CD1c-positive myeloid dendritic cell (primary cell): ENCODE results near the gene LRRC28.

Experiments
- DNase-seq: peaks from one replicate; pipeline ENCODE4 v3.0.0-alpha.2; 2016; ENCODE audit errors: extremely low spot score

The LRRC28 gene

DNA sequence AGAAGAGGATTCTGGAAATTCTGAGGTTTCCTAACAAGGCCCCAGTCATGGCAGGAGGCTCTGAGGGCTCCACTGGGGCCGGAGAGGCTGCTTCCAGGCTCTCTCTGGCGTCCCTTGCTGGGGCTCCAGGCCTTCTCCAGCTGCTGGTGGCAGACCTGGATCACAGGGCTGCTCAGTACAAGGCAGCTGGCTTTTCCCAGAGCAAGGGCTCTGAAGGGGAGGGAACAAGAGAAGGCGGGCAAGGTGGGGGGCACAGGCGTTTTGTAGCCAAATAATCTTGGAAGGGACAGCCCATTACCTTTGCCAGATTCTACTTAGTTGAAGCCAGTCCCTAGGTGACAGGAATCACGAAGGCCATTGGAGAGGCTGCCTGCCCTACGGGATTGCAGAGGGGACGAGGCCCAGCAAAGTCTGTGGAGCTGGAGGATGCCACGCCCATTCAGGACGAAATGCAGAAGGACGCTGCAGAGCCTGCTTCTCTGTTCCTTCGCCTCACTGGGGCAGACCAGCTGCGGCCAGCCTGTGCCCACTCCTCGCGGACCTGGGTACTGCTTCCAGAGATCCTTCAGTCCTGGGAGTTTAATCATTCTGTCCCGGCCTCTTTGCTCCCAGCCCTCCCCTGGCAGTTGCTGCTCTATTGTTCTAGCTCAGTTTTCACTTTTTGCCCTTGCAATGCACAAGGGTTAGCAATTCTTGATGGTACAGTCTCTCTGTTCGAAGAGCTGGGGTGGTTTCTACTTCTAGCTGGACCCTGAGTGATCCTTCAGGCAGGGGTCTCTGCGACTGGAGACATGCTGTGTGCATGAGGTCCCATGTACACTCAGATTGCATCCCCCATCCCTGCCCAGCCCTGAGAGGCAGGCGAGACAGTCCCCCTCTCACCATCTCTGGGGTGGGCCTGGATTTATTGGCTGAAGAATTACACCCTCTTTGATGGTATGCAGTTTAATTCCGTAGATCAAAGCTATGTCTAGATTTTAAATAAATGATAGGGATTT lies 165.2 kb downstream of the LRRC28 start:
- peak; percentile 53 for DNase-seq

GRCh38 chr15:99421172-99421656 lies 169.9 kb downstream of the LRRC28 start:
- DNase-seq: no peak

DNA sequence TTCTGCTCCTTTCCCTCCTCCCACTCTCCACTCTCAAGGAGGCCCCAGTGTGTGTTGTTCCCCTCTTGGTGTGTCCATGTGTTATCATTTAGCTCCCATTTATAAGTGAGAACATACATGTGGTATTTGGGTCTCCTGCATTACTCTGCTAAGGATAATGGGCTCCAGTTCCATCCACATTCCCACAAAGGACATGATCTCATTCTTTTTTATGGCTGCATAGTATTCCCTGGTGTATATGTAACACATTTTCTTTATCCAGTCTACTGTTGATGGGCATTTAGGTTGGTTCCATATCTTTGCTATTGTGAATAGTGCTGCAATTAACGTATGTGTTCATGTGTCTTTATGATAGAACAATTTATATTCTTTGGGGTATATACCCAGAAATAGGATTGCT lies 170.5 kb downstream of the LRRC28 start:
- DNase-seq: no peak

DNA sequence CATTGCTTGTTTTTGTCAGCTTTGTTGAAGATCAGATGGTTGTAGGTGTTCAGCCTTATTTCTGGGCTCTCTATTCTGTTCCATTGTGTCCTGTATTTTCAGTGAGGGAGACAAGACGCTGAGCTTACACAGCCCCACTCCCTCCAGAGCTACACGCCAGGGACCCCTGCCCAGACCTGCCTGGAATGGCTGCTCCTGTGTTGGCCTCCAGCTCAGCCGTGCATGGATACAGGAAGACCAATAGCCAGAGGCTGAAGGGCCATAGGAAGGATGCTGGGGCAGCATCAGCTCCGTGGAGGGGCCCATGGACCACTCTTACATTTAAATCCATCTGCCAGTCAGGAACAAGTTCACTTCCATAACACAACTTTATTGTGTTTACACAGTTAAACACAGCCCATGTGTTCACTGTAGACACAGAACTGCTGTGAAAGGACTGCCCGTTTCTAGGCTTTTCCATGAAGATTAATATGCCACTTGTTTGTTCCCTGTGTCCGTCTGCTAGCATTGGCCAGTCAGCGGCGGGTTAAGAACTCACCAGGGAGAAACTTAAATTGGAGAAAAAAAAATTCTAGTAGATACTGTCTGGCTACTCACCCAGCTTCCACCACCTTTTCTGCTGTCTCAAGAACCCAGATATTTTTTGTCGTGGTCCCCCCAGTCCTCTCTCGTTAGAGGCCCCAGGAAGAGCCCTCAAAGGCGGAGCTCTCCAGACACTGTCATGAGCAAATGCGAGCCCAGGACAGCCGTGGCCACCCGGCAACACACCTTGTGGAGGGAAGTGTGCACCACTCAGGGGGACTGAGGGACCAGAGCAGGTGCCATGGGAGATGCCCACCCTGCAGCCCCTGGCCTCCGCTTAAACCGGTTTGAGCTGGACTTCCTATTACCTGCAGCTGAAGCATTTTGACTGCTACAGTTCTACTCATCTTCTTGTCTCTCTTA lies 172.2 kb downstream of the LRRC28 start:
- DNase-seq: no peak

DNA sequence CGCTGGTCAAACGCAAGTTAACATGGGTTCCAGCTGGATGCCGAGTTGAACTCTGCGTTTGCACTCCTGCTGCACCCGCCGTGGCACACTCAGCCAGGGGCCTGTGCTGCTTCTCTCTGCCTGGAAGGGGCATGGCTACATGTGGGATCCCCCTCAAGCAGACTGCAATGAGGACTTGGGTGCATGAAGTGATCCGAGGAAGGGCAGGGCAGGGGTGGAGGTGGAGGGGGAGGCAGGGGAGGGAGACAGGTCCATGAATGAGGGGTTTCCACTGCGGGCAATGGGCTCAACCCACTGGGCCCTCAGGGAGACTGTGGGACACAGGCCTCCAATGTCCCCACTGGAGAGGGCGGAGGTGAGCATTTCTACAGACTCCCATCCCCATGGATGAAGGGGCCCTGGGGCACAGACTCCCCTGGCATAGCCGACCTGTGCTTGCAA lies 172.9 kb downstream of the LRRC28 start:
- DNase-seq: no peak

DNA sequence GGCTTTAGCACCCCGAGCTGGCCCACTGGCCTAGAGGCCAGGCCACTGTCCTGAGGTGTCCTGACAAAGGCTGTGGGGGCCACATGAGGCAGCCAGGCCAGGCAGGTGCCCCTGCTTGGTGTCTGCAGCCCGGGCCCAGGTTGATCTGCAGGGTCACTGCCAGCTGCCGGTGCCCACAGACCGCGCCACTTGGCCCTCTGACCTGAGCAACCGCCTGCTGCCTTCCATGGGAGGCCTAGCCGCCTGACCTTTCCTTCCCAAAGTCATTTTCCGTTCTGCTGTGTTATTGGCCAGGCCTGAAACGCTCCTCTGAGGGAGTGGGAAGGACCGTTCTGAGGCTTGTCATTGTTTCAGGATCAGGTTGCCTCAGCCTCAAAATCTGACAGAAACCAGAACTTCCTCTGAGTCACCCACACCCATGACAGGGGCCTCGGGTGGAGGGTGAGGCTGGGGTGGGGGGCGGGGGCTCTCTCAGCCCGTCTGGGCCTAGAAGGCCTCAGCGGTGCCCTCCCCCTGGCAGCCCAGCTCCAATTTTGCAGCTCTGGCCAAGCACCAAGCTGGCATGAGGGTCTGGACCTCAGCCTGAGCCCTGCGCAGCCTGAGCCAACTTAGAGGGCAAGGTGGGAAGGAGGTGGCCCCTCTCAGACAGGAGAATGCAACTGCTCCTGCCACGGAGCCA lies 173.8 kb downstream of the LRRC28 start:
- peak; percentile 93 for DNase-seq

GRCh38 chr15:99425657-99426301 lies 174.5 kb downstream of the LRRC28 start:
- no peak for DNase-seq

GRCh38 chr15:99426431-99427105 lies 175.3 kb downstream of the LRRC28 start:
- no peak for DNase-seq

GRCh38 chr15:99427210-99427609 lies 175.9 kb downstream of the LRRC28 start:
- no peak for DNase-seq

DNA sequence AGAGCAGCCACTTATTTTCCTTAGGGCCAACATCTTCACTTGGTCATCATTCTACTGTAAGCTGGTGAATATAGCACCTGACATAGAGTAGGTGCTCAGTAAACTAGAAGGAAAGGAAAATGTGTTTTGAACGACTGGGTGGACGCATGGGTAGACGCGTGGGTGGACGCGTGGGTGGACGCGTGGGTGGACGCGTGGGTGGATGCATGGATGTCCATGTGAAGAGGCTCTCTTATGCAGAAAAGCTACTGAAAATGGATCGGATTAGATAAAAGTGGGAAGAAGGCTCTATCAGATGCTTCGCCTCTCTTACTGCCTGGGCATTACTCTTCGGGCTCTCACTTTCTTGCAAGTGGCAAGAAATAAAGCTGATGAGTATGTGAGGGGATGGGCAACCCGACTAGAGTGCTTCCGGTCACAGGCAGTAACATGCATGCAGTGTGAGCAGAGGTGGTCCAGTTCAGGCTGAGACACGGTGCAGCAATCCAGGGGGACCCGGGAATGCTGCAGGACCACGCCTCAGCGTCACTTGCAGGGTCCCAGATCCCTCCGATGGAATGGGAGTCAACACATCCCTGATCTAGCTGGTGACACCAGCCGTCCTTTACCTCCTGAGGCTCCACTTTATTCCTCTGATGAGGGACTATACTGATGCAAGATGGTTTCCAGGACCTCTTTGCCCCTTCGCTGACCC lies 176.5 kb downstream of the LRRC28 start:
- DNase-seq: no peak

DNA sequence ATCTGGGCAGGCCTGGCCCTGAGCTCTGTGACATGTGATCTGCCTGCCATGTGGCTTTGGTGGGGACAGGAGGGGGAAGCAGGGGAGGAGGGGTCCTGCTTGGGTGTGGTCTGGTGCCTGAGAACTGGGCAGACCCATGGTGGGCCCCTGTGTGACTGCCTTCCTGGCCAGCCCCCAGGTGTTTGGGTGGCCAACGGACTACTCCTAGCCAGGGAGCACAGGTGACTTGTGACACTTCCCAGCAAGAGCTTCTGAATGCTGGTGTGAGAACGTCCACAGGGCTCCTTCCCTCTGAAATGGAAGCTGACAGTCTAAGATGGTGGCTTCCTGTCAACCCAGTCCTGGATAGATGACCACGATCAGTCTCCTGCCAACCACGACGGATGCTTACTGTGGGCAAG lies 178.4 kb downstream of the LRRC28 start:
- no peak for DNase-seq

DNA sequence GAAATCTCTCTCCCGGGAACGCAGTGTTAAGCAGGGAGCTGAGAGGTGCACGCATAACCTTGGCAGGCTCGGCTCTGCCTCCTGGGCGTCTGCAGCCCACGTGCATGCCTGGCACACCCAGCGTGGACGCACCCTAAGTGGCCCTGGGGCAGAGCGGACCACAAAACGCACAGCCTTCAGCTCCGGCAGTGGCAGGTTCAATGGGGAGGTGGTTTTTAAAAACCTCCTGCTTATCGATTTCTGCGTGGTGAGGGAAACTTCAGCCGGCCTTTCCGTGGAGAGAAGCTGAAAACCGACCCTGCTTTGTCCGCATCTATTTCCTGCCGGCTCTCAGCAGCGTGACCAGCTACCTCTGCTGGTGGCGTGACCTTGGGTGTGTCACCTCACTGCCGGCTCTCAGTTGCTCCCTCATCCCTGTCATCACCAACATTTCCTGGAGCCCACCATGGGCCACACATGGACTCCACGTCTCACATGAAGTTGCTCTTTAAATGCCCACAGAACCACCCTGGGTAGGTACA lies 179.7 kb downstream of the LRRC28 start:
- no peak for DNase-seq

GRCh38 chr15:99431661-99432091 lies 180.4 kb downstream of the LRRC28 start:
- no peak for DNase-seq

DNA sequence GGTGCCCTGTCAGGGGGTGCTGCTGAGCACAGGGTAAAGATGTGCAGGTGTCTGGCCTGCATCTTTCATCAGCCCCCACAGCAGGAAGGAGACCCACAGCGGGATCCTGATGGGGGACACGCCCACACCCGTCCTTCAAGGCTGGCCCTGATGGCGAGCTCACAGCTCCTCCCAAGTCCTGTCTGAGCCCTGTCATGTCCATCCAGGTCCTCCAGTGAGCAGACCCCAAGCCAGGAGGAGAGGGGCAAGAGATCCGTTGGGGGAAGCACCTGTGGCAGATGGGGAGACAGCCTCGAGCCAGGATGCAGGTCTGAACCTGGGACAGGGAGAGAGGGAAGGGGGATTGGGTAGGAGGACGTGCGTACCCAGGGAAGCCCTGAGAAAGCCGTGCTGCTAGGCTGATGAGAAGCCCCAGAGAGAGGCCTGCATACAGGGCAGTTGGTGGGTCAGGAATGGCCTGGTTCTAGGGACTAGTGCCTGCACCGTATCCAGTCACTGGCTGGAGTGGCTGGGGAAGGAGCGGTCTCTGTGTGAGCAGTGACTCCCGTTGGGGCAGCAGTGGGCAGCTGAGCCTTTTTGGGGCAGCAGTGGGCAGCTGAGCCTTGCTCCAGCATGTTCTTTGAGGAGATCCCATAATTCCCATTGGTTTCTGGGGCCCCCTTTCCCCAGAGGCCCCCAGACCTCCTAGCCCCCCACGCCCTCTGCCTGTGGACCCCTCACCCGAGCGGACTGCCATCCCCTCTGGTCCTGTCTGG lies 181.2 kb downstream of the LRRC28 start:
- no peak for DNase-seq

- DNase-seq: peak; percentile 62
These were observed 181.9 kb downstream of the LRRC28 start for GRCh38 chr15:99433026-99433756.

GRCh38 chr15:99433757-99434450 lies 182.6 kb downstream of the LRRC28 start:
- DNase-seq: no peak

DNA sequence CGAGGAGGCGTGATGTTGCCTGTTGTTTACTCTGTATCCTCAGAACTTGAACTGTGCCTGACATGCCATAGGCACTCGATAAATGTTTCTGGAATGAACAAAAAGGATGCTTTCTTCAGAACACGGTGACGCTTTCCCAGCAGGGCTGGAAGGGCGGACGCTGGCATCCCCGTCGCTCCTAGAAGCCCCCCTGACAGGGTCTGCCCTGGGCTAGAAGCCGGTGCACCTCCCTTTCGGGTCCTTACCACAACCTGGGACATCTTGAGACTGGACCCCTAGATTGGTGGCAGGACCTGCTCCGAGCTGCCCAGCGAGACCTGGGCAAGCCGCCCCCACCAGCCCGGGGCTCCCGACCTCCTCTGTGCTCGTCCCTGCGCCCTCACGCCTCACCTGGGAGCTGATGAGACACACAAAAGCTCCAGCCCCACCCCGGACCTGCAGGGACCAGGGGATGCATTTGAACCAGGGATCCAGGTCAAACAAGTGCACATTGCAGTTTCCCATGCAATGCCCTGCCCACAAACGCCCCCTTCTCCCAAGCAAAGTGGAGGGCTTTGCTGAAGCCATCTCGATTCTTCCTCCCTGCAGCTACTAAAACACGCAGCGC lies 183.3 kb downstream of the LRRC28 start:
- DNase-seq: no peak
